Measurements from ENCODE around the gene ASPSCR1. TPM values are rescaled to one million over a fixed set of nuclear protein-coding genes. Genes with fewer than 3 reads are reported as not detected.
A peak's percentile ranks its signal among the peaks of the same experiment; 100 is the strongest.

The ASPSCR1 gene
- total and polyA plus RNA-seq, 2 of the 8 experiments (the other 6 are each of a cell fraction or from before 2014, with no cell fraction given): 33.3 to 43.7 TPM

GRCh38 chr17:82007495-82008257 is 30.2 kb downstream of the ASPSCR1 start:
- Histone ChIP-seq H2AK5ac (ENCODE audit: low read depth, low read length) (no peak overlapping the region), H3K9ac (replicated peaks in 1 of 4; ENCODE audit: extremely low read depth in 1 of 4, low read depth in 3 of 4, low read length in 3 of 4) (no peak overlapping the region), H3K4me1 (replicated peaks in 1 of 4; ENCODE audit: control insufficient read depth in 3 of 4, insufficient read depth in 4 of 4, low read length in 3 of 4) (peaks cover 0 to 1% (median 0%) of the 10 kb centered on the region in 4 experiments; a peak in 1 of 7 replicates), H4K8ac (ENCODE audit: extremely low read depth, insufficient read depth, low read length) (peak overlapping the region; percentile 14; the same call in 1 of the 2 replicates), H3K18ac (ENCODE audit: extremely low read depth, low read length) (no peak overlapping the region), H3K14ac (ENCODE audit: insufficient read length) (no peak overlapping the region), H3K79me1 (ENCODE audit: low read depth, low read length) (peaks cover 3% of the 10 kb centered on the region), H2BK15ac (ENCODE audit: low read length) (no peak overlapping the region), H3K79me2 (ENCODE audit: control insufficient read depth in 1 of 2, insufficient read depth in 2 of 2, low read length in 2 of 2) (no peaks in the 10 kb centered on the region), H4K91ac (replicated peaks; ENCODE audit: insufficient read length, low read length) (no peak overlapping the region), H3K23me2 (ENCODE audit: low read depth, low read length) (0 out of 2 replicates have a peak, but pooled peaks cover 1% of the 10 kb centered on the region), H4K5ac (ENCODE audit: insufficient read length, low read depth, low read length) (no peak overlapping the region), H3K4ac (replicated peaks; ENCODE audit: insufficient read length, low read depth, low read length) (no peak overlapping the region), H3K4me3 (ENCODE audit: extremely low read depth in 1 of 4, insufficient read depth in 2 of 4, low read depth in 3 of 4, low read length in 4 of 4) (no peak overlapping the region), H3K27ac (ENCODE audit: low read depth, low read length) (no peak overlapping the region), H3K36me3 (ENCODE audit: control insufficient read depth in 2 of 4, insufficient read depth in 4 of 4, low read length in 3 of 4) (no peaks in the 10 kb centered on the region; a peak in 2 of 8 replicates), H3K23ac (ENCODE audit: insufficient read length) (no peak overlapping the region), H4K20me1 (replicated peaks in 1 of 2; ENCODE audit: control insufficient read depth in 1 of 2, insufficient read depth in 2 of 2, low read length in 2 of 2) (peaks cover 3 to 4% of the 10 kb centered on the region in 2 experiments), H2AFZ (ENCODE audit: low read length) (no peak overlapping the region), H2BK120ac (replicated peaks; ENCODE audit: low read depth, low read length) (no peak overlapping the region), H2BK5ac (ENCODE audit: low read depth, low read length) (no peak overlapping the region), H3K9me3 (ENCODE audit: insufficient read depth in 2 of 2, low read depth in 1 of 2, low read length in 1 of 2) (no peaks in the 10 kb centered on the region), H2BK20ac (ENCODE audit: low read length) (no peak overlapping the region), H3K4me2 (ENCODE audit: insufficient read depth in 1 of 2, low read depth in 2 of 2, low read length in 2 of 2) (no peak overlapping the region), H3K56ac (replicated peaks; ENCODE audit: insufficient read length, low read depth, low read length) (no peak overlapping the region), H2BK12ac (ENCODE audit: low read depth, low read length) (no peak overlapping the region), H3K27me3 (replicated peaks in 1 of 4; ENCODE audit: control insufficient read depth in 3 of 4, extremely low read depth in 1 of 4, insufficient read depth in 3 of 4, low read length in 3 of 4) (no peaks in the 10 kb centered on the region)
- ChIA-PET POLR2A (ENCODE audit: partially characterized antibody) (interaction anchor here (1.0 to 3.2 kb wide), 6 partner anchors 9 to 48 kb away, joined by 3 to 13 read pairs (median 5); partner anchors contain the start of genes CENPX and LRRC45), CTCF (ENCODE audit: partially characterized antibody) (interaction anchor here (1.2 to 3.4 kb wide), 5 partner anchors 10 to 23 kb away, joined by 4 to 16 read pairs (median 8); no protein-coding TSS in a partner anchor)
- WGBS, 2 experiments (ENCODE audit: extremely low coverage in 1 of 2, insufficient coverage in 1 of 2, insufficient read length in 1 of 2, insufficient replicate concordance in 2 of 2, low coverage in 1 of 2, low lambda C conversion rate in 2 of 2, missing lambda C conversion rate in 1 of 2): 93% methylated on average over 27 of the region's 30 CpGs; no CpG with 5 or more reads in 1 of the 2 experiments
- no peak for DNase-seq (ENCODE audit: low read depth in 1 of 2, low spot score in 2 of 2)
- no peak for FAIRE-seq
- TF ChIP-seq KDM4A (IDR thresholded peaks at IDR 0.05; ENCODE audit: low read depth, low read length, severe bottlenecking) (no peak), CTCF (IDR thresholded peaks at IDR 0.05; ENCODE audit: control extremely low read depth in 1 of 3, insufficient read depth in 1 of 3, low read depth in 1 of 3, low read length in 3 of 3) (peak; percentile 29 to 50 (median 34))
